GM19240 (cell line): ENCODE results near the gene UQCR10.

Experiments used
- DNase-seq: peaks from one replicate; pipeline ENCODE4 v3.0.0; 2011; ENCODE audit warnings: low spot score; ENCODE audit not compliant: insufficient read length

UQCR10 gene

GRCh38 chr22:29798318-29798717, 31.1 kb downstream of the UQCR10 start:
- DNase-seq = no peak

- DNase-seq = no peak
Measured at GRCh38 chr22:29798801-29799200, 31.6 kb downstream of the UQCR10 start.

- DNase-seq = no peak
Measured at GRCh38 chr22:29799217-29799680, 32.1 kb downstream of the UQCR10 start.

- DNase-seq = no peak
Measured at GRCh38 chr22:29801153-29801552, 34.0 kb downstream of the UQCR10 start.

GRCh38 chr22:29801796-29802195, 34.6 kb downstream of the UQCR10 start:
- no peak for DNase-seq

GRCh38 chr22:29803190-29803589, 36.0 kb downstream of the UQCR10 start:
- DNase-seq = no peak

- no peak for DNase-seq
Measured at GRCh38 chr22:29804985-29805384, 37.8 kb downstream of the UQCR10 start.

GRCh38 chr22:29806196-29806595, 39.0 kb downstream of the UQCR10 start:
- DNase-seq = no peak

- no peak for DNase-seq
Measured at GRCh38 chr22:29810216-29810615, 43.0 kb downstream of the UQCR10 start.

- DNase-seq = no peak
Measured at GRCh38 chr22:29811377-29811776, 44.2 kb downstream of the UQCR10 start.

- DNase-seq = no peak
Measured at GRCh38 chr22:29813126-29813525, 46.0 kb downstream of the UQCR10 start.

- DNase-seq = no peak
Measured at GRCh38 chr22:29813563-29813962, 46.4 kb downstream of the UQCR10 start.

GRCh38 chr22:29814003-29814402, 46.8 kb downstream of the UQCR10 start:
- no peak for DNase-seq

- DNase-seq = no peak
Measured at GRCh38 chr22:29815580-29815979, 48.4 kb downstream of the UQCR10 start.

- DNase-seq = no peak
Measured at GRCh38 chr22:29816128-29816527, 49.0 kb downstream of the UQCR10 start.

GRCh38 chr22:29816539-29816938, 49.4 kb downstream of the UQCR10 start:
- no peak for DNase-seq

GRCh38 chr22:29816980-29817379, 49.8 kb downstream of the UQCR10 start:
- no peak for DNase-seq

- DNase-seq = no peak
Measured at GRCh38 chr22:29817724-29818123, 50.6 kb downstream of the UQCR10 start.

- no peak for DNase-seq
Measured at GRCh38 chr22:29819501-29819900, 52.3 kb downstream of the UQCR10 start.
